Subcutaneous adipose tissue (tissue), 4 donors: ENCODE measurements around the gene KMT2C. TPM values are rescaled to one million over a fixed set of nuclear protein-coding genes. Genes with fewer than 3 reads are reported as not detected.

Source experiments
- total RNA-seq, 4 donors: library from RNA; depleted of rRNA; stranded (reverse); fragments of >200 nt; gene quantifications; one replicate each; pipeline ENCODE4 v1.1.0, GENCODE V29; 2016
- TF ChIP-seq, protein P1 (sequence below): fragments of 450-650 bp; IDR thresholded peaks from one replicate; pipeline ENCODE4 v1.5.1; 2016; ENCODE audit warnings: low read depth, mild to moderate bottlenecking, control low read depth, antibody characterized with exemption, moderate library complexity

The KMT2C gene
- total RNA-seq, 4 donors from 2014 or later, result 68.7 to 86.8 (median 70.5) TPM

DNA sequence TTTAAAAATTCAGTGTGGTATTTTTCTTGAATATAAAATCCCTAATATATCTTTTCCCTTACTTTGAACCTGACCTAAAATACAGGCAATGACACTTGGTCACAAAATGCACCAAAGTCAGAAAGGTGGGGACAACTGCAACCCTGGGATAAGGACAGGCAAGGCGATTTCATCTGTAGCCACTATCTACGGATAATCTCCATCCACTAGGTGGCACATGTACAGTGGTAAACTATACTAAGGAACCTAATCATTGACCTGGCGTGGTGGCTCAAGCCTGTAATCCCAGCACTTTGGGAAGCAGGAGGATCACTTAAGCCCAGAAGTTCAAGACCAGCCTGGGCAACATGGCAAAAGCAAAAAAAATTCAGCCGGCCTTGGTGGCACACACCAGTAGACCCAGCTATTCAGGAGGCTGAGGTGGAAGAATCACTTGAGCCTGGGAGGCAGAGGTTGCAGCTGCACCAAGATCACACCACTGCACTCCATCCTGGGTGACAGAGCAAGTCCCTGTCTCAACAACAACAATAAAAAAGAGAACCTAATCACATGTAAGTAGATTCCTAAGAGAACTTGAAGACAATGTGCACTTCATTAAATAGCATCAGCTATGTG lies 98.9 kb downstream of the KMT2C start:
- TF ChIP-seq, protein P1, sequence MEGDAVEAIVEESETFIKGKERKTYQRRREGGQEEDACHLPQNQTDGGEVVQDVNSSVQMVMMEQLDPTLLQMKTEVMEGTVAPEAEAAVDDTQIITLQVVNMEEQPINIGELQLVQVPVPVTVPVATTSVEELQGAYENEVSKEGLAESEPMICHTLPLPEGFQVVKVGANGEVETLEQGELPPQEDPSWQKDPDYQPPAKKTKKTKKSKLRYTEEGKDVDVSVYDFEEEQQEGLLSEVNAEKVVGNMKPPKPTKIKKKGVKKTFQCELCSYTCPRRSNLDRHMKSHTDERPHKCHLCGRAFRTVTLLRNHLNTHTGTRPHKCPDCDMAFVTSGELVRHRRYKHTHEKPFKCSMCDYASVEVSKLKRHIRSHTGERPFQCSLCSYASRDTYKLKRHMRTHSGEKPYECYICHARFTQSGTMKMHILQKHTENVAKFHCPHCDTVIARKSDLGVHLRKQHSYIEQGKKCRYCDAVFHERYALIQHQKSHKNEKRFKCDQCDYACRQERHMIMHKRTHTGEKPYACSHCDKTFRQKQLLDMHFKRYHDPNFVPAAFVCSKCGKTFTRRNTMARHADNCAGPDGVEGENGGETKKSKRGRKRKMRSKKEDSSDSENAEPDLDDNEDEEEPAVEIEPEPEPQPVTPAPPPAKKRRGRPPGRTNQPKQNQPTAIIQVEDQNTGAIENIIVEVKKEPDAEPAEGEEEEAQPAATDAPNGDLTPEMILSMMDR, result no peak

DNA sequence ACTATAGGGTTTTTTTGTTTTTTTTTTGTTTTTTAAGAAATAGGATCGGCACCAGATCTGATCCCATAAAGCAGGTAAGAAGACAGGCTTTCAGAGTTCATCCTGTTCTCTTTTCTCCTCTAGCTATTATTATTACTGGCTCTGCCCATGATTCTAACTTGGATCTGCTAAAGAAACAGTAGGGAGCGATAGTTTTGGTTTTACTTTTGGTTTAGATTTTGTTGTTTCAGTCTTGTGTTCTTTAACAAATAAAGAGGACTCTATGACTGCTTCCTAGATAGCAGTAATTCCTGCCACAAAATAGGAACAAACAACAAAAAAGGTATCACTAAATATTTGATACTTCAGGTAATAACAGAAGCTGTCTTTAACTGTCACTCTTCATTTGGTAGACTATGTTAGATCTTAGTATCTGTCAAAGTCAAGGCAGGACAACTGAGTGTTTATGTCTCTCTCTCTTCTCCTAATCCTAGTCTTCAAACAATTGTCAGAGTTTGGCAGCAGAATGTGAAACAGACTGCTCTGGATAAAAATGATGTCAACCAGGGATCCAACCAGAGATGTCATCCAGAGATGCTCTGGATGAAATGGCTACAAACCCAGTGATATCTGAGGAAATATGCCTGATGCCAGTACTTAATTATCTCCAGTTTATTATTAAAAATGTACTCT lies 99.8 kb downstream of the KMT2C start:
- TF ChIP-seq, protein P1, result no peak

DNA sequence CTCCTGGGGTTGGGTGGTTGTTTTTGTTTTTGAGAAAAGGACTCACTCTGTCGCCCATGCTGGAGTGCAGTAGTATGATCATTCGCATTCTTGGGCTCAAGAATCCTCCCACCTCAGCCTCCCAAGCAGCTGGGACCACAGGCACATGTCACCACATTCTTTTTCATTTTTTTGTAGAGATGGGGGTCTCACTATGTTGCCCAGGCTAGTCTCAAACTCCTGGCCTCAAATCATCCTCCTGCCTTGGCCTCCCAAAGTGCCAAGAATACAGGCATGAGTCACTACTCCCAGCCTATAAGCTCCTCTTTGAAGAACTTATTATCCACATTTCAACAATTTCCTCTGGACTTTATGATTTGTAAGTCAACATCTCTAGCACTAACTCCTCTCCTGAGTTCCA lies 102.7 kb downstream of the KMT2C start:
- TF ChIP-seq, protein P1, result no peak

DNA sequence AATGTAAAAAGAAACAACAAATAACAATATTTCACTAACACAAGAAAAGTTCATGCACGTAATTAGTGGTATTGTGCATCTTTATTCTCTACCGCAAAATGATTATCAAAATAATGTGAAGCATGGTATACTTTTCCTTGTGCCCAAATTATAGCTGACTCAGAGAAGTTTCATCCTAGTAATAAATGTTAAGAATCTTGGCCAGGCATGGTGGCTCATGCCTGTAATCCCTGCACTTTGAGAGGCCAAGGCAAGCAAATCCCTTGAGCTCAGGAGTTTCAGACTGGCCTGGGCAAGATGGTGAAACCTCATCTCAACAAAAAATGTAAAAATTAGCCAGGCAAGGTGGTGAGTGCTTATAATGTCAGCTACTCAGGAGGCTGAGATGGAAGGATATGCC lies 105.0 kb downstream of the KMT2C start:
- TF ChIP-seq, protein P1, result no peak

DNA sequence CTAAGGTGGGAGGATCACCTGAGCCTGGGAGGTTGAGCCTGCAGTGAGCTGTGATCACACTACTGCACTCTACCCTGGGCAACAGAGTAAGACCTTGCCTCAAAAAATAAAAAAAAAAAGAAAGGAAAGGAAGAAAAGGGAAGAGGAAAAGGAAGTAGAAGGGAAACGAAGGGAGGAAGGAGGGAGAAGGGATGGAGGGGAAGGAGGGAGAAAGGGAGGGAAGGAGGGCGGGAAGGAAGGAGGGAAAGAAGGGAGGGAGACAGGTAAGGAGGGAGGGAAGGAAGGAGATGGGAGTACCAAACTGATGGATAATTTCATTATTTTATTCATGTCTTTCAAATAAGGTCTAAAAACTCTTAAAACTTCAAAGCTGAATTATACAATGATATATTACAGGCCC lies 106.3 kb downstream of the KMT2C start:
- TF ChIP-seq, protein P1, result no peak

DNA sequence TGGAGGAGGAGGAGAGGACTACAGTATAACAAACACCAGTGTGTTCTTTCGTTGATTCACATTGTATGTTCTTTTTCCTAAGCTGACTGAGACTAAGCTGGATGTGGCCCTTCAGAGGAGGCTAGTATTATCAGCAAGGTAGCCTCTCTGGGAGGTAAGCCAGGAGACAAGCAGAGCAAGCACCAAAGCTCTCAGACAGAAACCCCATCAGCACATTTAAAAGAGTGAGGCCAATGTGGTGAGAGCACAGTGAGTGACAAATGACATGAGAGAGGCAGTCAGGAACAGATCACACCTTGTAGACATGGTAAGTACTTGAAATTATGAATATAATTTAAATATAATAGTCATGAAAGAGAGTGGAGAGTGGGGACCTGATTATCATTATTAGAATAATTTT lies 107.6 kb downstream of the KMT2C start:
- TF ChIP-seq, protein P1, result no peak

DNA sequence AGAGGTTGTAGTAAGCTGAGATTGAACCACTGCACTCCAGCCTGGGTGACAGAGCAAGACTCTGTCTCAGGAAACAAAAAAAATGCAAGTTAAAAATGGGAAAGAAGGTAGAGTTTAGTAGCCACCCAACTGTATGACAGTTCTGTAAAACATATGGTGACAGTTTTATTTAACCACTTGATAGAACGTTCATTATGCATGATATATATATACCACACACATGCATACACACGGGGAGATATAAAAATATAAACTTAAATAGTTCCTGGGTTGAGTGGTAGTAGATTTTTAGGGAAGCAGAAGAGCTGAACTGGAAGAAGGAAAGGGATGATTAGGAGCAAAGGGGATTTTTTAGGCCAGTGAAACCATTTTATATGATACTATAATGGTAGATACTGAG lies 120.0 kb downstream of the KMT2C start:
- TF ChIP-seq, protein P1, result no peak
